GM23248 (cell line): ENCODE results near the gene NLRC5. TPM values are rescaled to one million over a fixed set of nuclear protein-coding genes. Genes with fewer than 3 reads are reported as not detected.
"Not testable (repeated sequence)": the region's sequence is repeated elsewhere in the genome, so short reads cannot be mapped to it uniquely, and the experiment has no call there.

Experiments used
- DNase-seq: peaks from one replicate; pipeline ENCODE4 v3.0.0-alpha.2; 2015
- H2AFZ ChIP-seq: fragments of 200-600 bp; sonication (generic); 2 replicates; pipeline ENCODE4 v1.6.1; 2016; ENCODE audit warnings: antibody characterized with exemption
- H3F3A ChIP-seq: fragments of 200-600 bp; sonication (generic); 2 replicates; pipeline ENCODE4 v1.6.1; 2016; ENCODE audit warnings: mild to moderate bottlenecking, antibody characterized with exemption, mixed run types; ENCODE audit not compliant: insufficient read depth
- H3K27ac ChIP-seq: fragments of 200-600 bp; sonication (generic); 2 replicates; pipeline ENCODE4 v1.5.1; 2016; ENCODE audit warnings: mild to moderate bottlenecking
- H3K27me3 ChIP-seq: fragments of 200-600 bp; sonication (generic); replicated peaks from 2 replicates; pipeline ENCODE4 v1.6.1; 2016; ENCODE audit warnings: mild to moderate bottlenecking; ENCODE audit not compliant: insufficient read depth
- H3K36me3 ChIP-seq: fragments of 200-600 bp; sonication (generic); 2 replicates; pipeline ENCODE4 v1.6.1; 2016; ENCODE audit warnings: low read depth, mild to moderate bottlenecking
- H3K4me1 ChIP-seq: fragments of 200-600 bp; sonication (generic); 2 replicates; pipeline ENCODE4 v1.6.1; 2016; ENCODE audit warnings: mild to moderate bottlenecking; ENCODE audit not compliant: insufficient read depth
- H3K4me2 ChIP-seq: fragments of 200-600 bp; sonication (generic); one replicate; pipeline ENCODE4 v1.6.1; 2016; ENCODE audit warnings: mild to moderate bottlenecking; ENCODE audit not compliant: unreplicated experiment
- H3K4me3 ChIP-seq: fragments of 200-600 bp; sonication (generic); 2 replicates; pipeline ENCODE4 v1.5.1; 2016; ENCODE audit warnings: mild to moderate bottlenecking
- H3K79me2 ChIP-seq: fragments of 200-600 bp; sonication (generic); 2 replicates; pipeline ENCODE4 v1.6.1; 2016; ENCODE audit warnings: mild to moderate bottlenecking; ENCODE audit not compliant: insufficient read depth
- H3K9ac ChIP-seq: fragments of 200-600 bp; sonication (generic); 2 replicates; pipeline ENCODE4 v1.6.1; 2016; ENCODE audit warnings: mild to moderate bottlenecking
- H3K9me2 ChIP-seq: fragments of 200-600 bp; sonication (generic); 2 replicates; pipeline ENCODE4 v1.6.1; 2016; ENCODE audit warnings: mixed run types, mild to moderate bottlenecking, moderate library complexity; ENCODE audit not compliant: insufficient read depth
- H3K9me3 ChIP-seq: fragments of 200-600 bp; sonication (generic); one replicate; pipeline ENCODE4 v1.6.1; 2017; ENCODE audit warnings: low read depth
- H4K20me1 ChIP-seq: fragments of 200-600 bp; sonication (generic); 2 replicates; pipeline ENCODE4 v1.6.0; 2016; ENCODE audit not compliant: insufficient read depth
- EZH2 ChIP-seq: fragments of 200-600 bp; sonication (generic); IDR thresholded peaks from 2 replicates; pipeline ENCODE4 v1.6.1; 2018; ENCODE audit warnings: antibody characterized with exemption, mild to moderate bottlenecking; ENCODE audit not compliant: insufficient read depth, poor library complexity, severe bottlenecking
- EZH2phosphoT487 ChIP-seq: fragments of 200-600 bp; sonication (generic); IDR thresholded peaks from 2 replicates; pipeline ENCODE4 v1.6.1; 2018; ENCODE audit warnings: antibody characterized with exemption, moderate library complexity, mild to moderate bottlenecking, low read depth; ENCODE audit not compliant: insufficient read depth
- WGBS, 2 experiments: methylation state at CpG; one replicate each; pipeline ENCODE4 v1.1.6; 2015 to 2017; ENCODE audit warnings: low lambda C conversion rate in 2 of 2, low coverage in 1 of 2; ENCODE audit errors: missing lambda C conversion rate in 2 of 2; 5-methylcytosine and 5-hydroxymethylcytosine counted together
- in situ Hi-C: fragments of 300-500 bp; cut with MboI; formaldehyde crosslinking; loops from 2 replicates; pipeline ENCODE4 v1.15.0; 2020
- polyA plus RNA-seq: library from polyadenylated mRNA; unstranded; fragments of >200 nt; fragmentation: Nextera tagmentation; extraction: Ambion mirVana; gene quantifications from 2 replicates; pipeline ENCODE4 v1.2.1, GENCODE V29; 2016
- total RNA-seq: library from RNA; depleted of rRNA; stranded (reverse); fragments of >200 nt; shearing (Covaris generic); gene quantifications from 2 replicates; pipeline ENCODE4 v1.2.3, GENCODE V29; 2014

NLRC5 gene
- total and polyA plus RNA-seq, 2 experiments from 2014 or later = 10.6 to 17.1 TPM

DNA sequence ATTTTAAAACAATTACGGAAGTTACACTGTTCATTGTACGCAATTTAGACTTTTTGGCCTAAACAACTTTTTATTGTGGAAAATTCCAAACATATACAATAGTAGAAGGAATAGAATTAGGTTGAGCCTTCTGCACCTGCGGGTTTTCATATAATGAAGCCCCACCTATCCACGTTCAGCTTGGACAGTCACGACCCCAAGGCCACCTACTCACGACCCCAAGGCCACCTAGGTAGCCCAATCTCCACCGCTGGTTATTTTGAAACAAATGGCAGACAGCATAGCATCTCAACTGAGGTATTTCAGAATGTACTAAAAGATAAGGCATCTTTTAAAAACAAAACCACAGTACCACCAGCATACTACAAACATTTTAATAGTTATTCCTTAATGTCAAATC, 631 bp downstream of the NLRC5 start:
- TF ChIP-seq EZH2phosphoT487 (no peak), EZH2 (no peak)
- no peaks in the 10 kb centered on the region for H4K20me1 ChIP-seq
- no peaks in the 10 kb centered on the region for H3K9me3 ChIP-seq
- in situ Hi-C loops = no loop called here
- H3K9me2 ChIP-seq = no peaks in the 10 kb centered on the region
- H3F3A ChIP-seq = 0 out of 2 replicates have a peak, but pooled peaks cover 8% of the 10 kb centered on the region
- peak overlapping the region; percentile 86 for H3K4me3 ChIP-seq
- H3K9ac ChIP-seq = peak overlapping the region; percentile 87
- H3K36me3 ChIP-seq = no peaks in the 10 kb centered on the region
- H3K4me2 ChIP-seq = peak overlapping the region; percentile 87
- peaks cover 35% of the 10 kb centered on the region for H3K4me1 ChIP-seq
- H2AFZ ChIP-seq = peak overlapping the region; percentile 90
- H3K27me3 ChIP-seq = no peaks in the 10 kb centered on the region
- 15% methylated on average over 7 of the region's 7 CpGs for WGBS, 2 experiments
- H3K79me2 ChIP-seq = peaks cover 57% of the 10 kb centered on the region
- peak overlapping the region; percentile 69 for H3K27ac ChIP-seq
- DNase-seq = no peak

DNA sequence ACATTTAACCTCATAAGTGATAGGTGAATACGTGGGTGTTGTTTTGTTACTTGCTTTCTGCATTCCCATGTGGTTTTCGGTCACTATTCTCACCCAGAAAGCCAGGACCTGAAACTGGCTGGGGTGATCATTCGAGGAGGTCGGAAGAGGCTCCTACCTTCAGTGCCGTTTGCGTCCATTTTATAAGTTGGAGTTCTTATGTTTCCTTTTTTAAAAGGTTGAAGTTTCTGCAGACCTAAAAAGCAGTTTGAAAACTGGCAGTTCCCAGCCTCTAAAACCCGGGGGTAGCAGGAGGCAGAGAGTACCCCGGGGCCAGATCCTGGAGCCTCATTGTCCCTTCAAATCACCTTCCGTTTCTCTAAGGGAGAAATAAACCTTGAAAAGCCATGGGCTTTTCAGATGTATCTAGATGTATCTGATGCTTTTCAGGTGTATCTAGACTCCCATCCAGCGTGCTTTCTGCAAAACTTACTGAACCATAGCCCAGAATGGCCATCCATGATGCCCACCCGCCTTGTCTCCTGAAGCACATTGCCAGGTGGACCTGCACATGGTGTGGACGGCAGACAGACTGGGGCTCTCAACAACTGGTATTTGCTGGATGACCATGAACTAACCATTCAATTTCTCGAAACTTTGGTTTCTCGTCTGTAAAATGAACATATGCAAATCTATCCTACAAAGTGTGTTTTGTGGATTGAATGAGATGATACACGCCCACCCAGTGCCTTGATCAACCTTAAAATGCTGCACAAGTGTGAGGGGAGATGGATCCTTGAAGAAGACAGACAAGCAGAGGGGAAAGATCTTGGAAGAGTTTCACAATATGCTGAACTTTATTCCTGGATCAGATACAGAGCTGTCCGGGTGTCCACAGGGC, 1.3 kb downstream of the NLRC5 start:
- no peaks in the 10 kb centered on the region for H3K27me3 ChIP-seq
- peak overlapping the region; percentile 87 for H3K9ac ChIP-seq
- H4K20me1 ChIP-seq = no peaks in the 10 kb centered on the region
- no peaks in the 10 kb centered on the region for H3K36me3 ChIP-seq
- TF ChIP-seq EZH2 = no peak
- TF ChIP-seq EZH2phosphoT487 = no peak
- in situ Hi-C loops = no loop called here
- peak overlapping the region; percentile 90 for H2AFZ ChIP-seq
- no peaks in the 10 kb centered on the region for H3K9me3 ChIP-seq
- peaks cover 60% of the 10 kb centered on the region for H3K79me2 ChIP-seq
- peak overlapping the region; percentile 87 for H3K4me2 ChIP-seq
- no peak overlapping the region for H3K27ac ChIP-seq
- DNase-seq = peak; percentile 34
- peaks cover 29% of the 10 kb centered on the region for H3K4me1 ChIP-seq
- H3F3A ChIP-seq = 0 out of 2 replicates have a peak, but pooled peaks cover 8% of the 10 kb centered on the region
- 60 to 63% methylated on average over 16 of the region's 16 CpGs for WGBS, 2 experiments
- peak overlapping the region; percentile 86 for H3K4me3 ChIP-seq
- no peaks in the 10 kb centered on the region for H3K9me2 ChIP-seq

GRCh38 chr16:56992431-56992830, 3.1 kb downstream of the NLRC5 start:
- H3K9ac ChIP-seq, DNase-seq, H3K4me2 ChIP-seq, H3K27ac ChIP-seq, in situ Hi-C loops, H2AFZ ChIP-seq, H4K20me1 ChIP-seq, H3K9me3 ChIP-seq, H3K27me3 ChIP-seq, H3F3A ChIP-seq, H3K9me2 ChIP-seq, H3K36me3 ChIP-seq, H3K4me3 ChIP-seq: not testable (repeated sequence)
- peaks cover 78% of the 10 kb centered on the region for H3K79me2 ChIP-seq
- H3K4me1 ChIP-seq = peaks cover 23% of the 10 kb centered on the region
- WGBS, 2 experiments = 100% methylated on average over 1 of the region's 1 CpG

DNA sequence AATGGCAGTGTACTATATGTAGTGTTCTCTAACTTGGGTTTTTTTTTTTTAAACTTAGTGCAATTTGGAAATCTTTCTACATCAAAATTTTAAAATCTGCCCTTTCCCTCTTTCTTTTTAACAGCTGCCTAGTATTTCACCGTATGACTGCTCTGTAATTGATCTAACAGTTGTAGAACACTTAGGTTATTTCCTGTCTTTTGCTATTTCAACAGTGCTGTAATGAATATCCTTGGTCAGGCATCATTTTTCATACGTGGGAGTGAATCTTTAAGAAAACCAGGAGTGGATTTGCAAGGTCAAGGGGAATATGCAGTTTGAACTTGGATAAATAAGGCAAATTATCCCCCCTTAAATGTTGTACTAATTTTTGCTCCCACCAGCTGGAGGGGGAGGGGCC, 3.8 kb downstream of the NLRC5 start:
- Histone ChIP-seq H3K4me3 (no peak overlapping the region), H3K4me1 (peaks cover 19% of the 10 kb centered on the region), H3K36me3 (no peaks in the 10 kb centered on the region), H3K9me2 (no peaks in the 10 kb centered on the region), H3F3A (no peaks in the 10 kb centered on the region), H2AFZ (no peak overlapping the region), H3K27ac (no peak overlapping the region), H3K4me2 (no peak overlapping the region), H3K79me2 (peaks cover 86% of the 10 kb centered on the region), H3K9me3 (no peaks in the 10 kb centered on the region), H3K27me3 (no peaks in the 10 kb centered on the region), H3K9ac (no peak overlapping the region), H4K20me1 (no peaks in the 10 kb centered on the region)
- TF ChIP-seq EZH2phosphoT487 (no peak), EZH2 (no peak)
- in situ Hi-C loops = no loop called here
- DNase-seq = no peak
- 75 to 91% methylated on average over 2 of the region's 2 CpGs for WGBS, 2 experiments
